Neuron (in vitro differentiated cells): ENCODE data around the gene MYL10.

Experiments used
- H2AFZ ChIP-seq: one replicate; pipeline ENCODE4 v1.6.1; 2013; ENCODE audit warnings: low read depth, mild to moderate bottlenecking, inconsistent platforms, low read length, moderate library complexity
- H3K27me3 ChIP-seq: one replicate; pipeline ENCODE4 v1.6.1; 2013; ENCODE audit warnings: low read length; ENCODE audit not compliant: insufficient read depth
- H3K36me3 ChIP-seq: one replicate; pipeline ENCODE4 v1.6.1; 2013; ENCODE audit warnings: low read length; ENCODE audit not compliant: insufficient read depth
- H3K4me1 ChIP-seq: one replicate; pipeline ENCODE4 v1.6.1; 2013; ENCODE audit warnings: low read length; ENCODE audit not compliant: insufficient read depth
- H3K4me3 ChIP-seq: 2 replicates; pipeline ENCODE4 v1.5.1; 2013; ENCODE audit warnings: mild to moderate bottlenecking, low read length, moderate library complexity
- H3K9me3 ChIP-seq: one replicate; pipeline ENCODE4 v1.6.1; 2013; ENCODE audit warnings: low read length

The MYL10 gene

GRCh38 chr7:101629171-101629570, at the start of gene MYL10:
TSS of gene MYL10 (minus strand) at chr7:101629296. CDS start at chr7:101629118, 178 bp downstream.
- peaks cover 6% of the 10 kb centered on the region for H3K4me1 ChIP-seq
- peaks cover 2% of the 10 kb centered on the region for H3K9me3 ChIP-seq
- H3K27me3 ChIP-seq, result peaks cover 7% of the 10 kb centered on the region
- no peaks in the 10 kb centered on the region for H3K36me3 ChIP-seq
- H2AFZ ChIP-seq, result no peak within 1 kb of the TSS
- H3K4me3 ChIP-seq, result no peak within 1 kb of the TSS

- H3K4me1 ChIP-seq, result no peaks in the 10 kb centered on the region
- H2AFZ ChIP-seq, result no peak overlapping the region
- no peaks in the 10 kb centered on the region for H3K9me3 ChIP-seq
- no peaks in the 10 kb centered on the region for H3K27me3 ChIP-seq
- H3K4me3 ChIP-seq, result no peak overlapping the region
- no peaks in the 10 kb centered on the region for H3K36me3 ChIP-seq
These were observed 49.6 kb upstream of the MYL10 start for GRCh38 chr7:101678658-101679057.

- Histone ChIP-seq H3K36me3 (no peaks in the 10 kb centered on the region), H3K4me3 (no peak overlapping the region), H3K9me3 (no peaks in the 10 kb centered on the region), H2AFZ (no peak overlapping the region), H3K27me3 (no peaks in the 10 kb centered on the region), H3K4me1 (no peaks in the 10 kb centered on the region)
These were observed 48.8 kb upstream of the MYL10 start for GRCh38 chr7:101677797-101678479.

- no peak overlapping the region for H2AFZ ChIP-seq
- no peaks in the 10 kb centered on the region for H3K9me3 ChIP-seq
These were observed 48.3 kb upstream of the MYL10 start for GRCh38 chr7:101677391-101677790.

GRCh38 chr7:101676956-101677355, 47.9 kb upstream of the MYL10 start:
- Histone ChIP-seq H3K27me3 (no peaks in the 10 kb centered on the region), H3K9me3 (no peaks in the 10 kb centered on the region), H3K36me3 (no peaks in the 10 kb centered on the region), H3K4me3 (no peak overlapping the region), H2AFZ (no peak overlapping the region), H3K4me1 (no peaks in the 10 kb centered on the region)

More at GRCh38 chr7:101677391-101677790, 48.3 kb upstream of the MYL10 start:
- no peak overlapping the region for H3K4me3 ChIP-seq
- H3K4me1 ChIP-seq, result no peaks in the 10 kb centered on the region
- H3K27me3 ChIP-seq, result no peaks in the 10 kb centered on the region
- H3K36me3 ChIP-seq, result no peaks in the 10 kb centered on the region

GRCh38 chr7:101676062-101676598, 47.0 kb upstream of the MYL10 start:
- Histone ChIP-seq H3K9me3 (no peaks in the 10 kb centered on the region), H3K36me3 (no peaks in the 10 kb centered on the region), H2AFZ (no peak overlapping the region), H3K27me3 (no peaks in the 10 kb centered on the region), H3K4me1 (no peaks in the 10 kb centered on the region), H3K4me3 (no peak overlapping the region)

- H3K27me3 ChIP-seq, result no peaks in the 10 kb centered on the region
- H3K4me1 ChIP-seq, result no peaks in the 10 kb centered on the region
- peaks cover under 1% of the 10 kb centered on the region for H3K9me3 ChIP-seq
- H3K4me3 ChIP-seq, result no peak overlapping the region
- no peaks in the 10 kb centered on the region for H3K36me3 ChIP-seq
- H2AFZ ChIP-seq, result no peak overlapping the region
These were observed 45.3 kb upstream of the MYL10 start for GRCh38 chr7:101674439-101674838.

- H2AFZ ChIP-seq, result no peak overlapping the region
- H3K4me3 ChIP-seq, result no peak overlapping the region
- H3K9me3 ChIP-seq, result peaks cover 2% of the 10 kb centered on the region
- H3K36me3 ChIP-seq, result no peaks in the 10 kb centered on the region
- no peaks in the 10 kb centered on the region for H3K27me3 ChIP-seq
- H3K4me1 ChIP-seq, result no peaks in the 10 kb centered on the region
These were observed 44.9 kb upstream of the MYL10 start for GRCh38 chr7:101673951-101674350.

- Histone ChIP-seq H3K4me1 (no peaks in the 10 kb centered on the region), H3K36me3 (no peaks in the 10 kb centered on the region), H3K4me3 (no peak overlapping the region), H3K27me3 (no peaks in the 10 kb centered on the region), H3K9me3 (peaks cover 4% of the 10 kb centered on the region), H2AFZ (no peak overlapping the region)
These were observed 44.2 kb upstream of the MYL10 start for GRCh38 chr7:101673315-101673714.

GRCh38 chr7:101671371-101672356, 42.6 kb upstream of the MYL10 start:
- no peaks in the 10 kb centered on the region for H3K4me1 ChIP-seq
- no peak overlapping the region for H3K4me3 ChIP-seq
- peaks cover 4% of the 10 kb centered on the region for H3K9me3 ChIP-seq
- H2AFZ ChIP-seq, result no peak overlapping the region
- H3K27me3 ChIP-seq, result no peaks in the 10 kb centered on the region
- H3K36me3 ChIP-seq, result no peaks in the 10 kb centered on the region

- Histone ChIP-seq H2AFZ (no peak overlapping the region), H3K27me3 (no peaks in the 10 kb centered on the region), H3K4me1 (peaks cover 5% of the 10 kb centered on the region), H3K9me3 (peaks cover 4% of the 10 kb centered on the region), H3K4me3 (no peak overlapping the region), H3K36me3 (no peaks in the 10 kb centered on the region)
These were observed 40.2 kb upstream of the MYL10 start for GRCh38 chr7:101669307-101669706.

- Histone ChIP-seq H2AFZ (no peak overlapping the region), H3K9me3 (peaks cover 4% of the 10 kb centered on the region), H3K4me3 (no peak overlapping the region), H3K36me3 (no peaks in the 10 kb centered on the region), H3K4me1 (peaks cover 6% of the 10 kb centered on the region), H3K27me3 (no peaks in the 10 kb centered on the region)
These were observed 39.6 kb upstream of the MYL10 start for GRCh38 chr7:101668726-101669125.

GRCh38 chr7:101667920-101668319, 38.8 kb upstream of the MYL10 start:
- Histone ChIP-seq H3K4me1 (peaks cover 6% of the 10 kb centered on the region), H2AFZ (no peak overlapping the region), H3K36me3 (no peaks in the 10 kb centered on the region), H3K4me3 (no peak overlapping the region), H3K27me3 (no peaks in the 10 kb centered on the region), H3K9me3 (peaks cover 4% of the 10 kb centered on the region)
